NCI-H2081 (cell line): ENCODE results near the gene RALGPS2.
"Not testable (repeated sequence)": the region's sequence is repeated elsewhere in the genome, so short reads cannot be mapped to it uniquely, and the experiment has no call there.

Experiments used
- DNase-seq, 2 experiments: peaks; one replicate each; lab custom pipeline; 2025; lab: John Stamatoyannopoulos, UW

RALGPS2 gene

GRCh38 chr1:178781533-178782330 is 56.7 kb downstream of the RALGPS2 start:
- DNase-seq: no peak

GRCh38 chr1:178784131-178784536 is 59.1 kb downstream of the RALGPS2 start:
- no peak for DNase-seq

GRCh38 chr1:178792394-178792793 is 67.3 kb downstream of the RALGPS2 start:
- DNase-seq: no peak

- DNase-seq: no peak
Observed at GRCh38 chr1:178796013-178796412, 71.0 kb downstream of the RALGPS2 start.

GRCh38 chr1:178797590-178797989 is 72.5 kb downstream of the RALGPS2 start:
- DNase-seq: no peak

- DNase-seq: no peak
Observed at GRCh38 chr1:178798232-178798861, 73.3 kb downstream of the RALGPS2 start.

- DNase-seq: no peak
Observed at GRCh38 chr1:178802873-178803272, 77.8 kb downstream of the RALGPS2 start.

- no peak for DNase-seq
Observed at GRCh38 chr1:178806665-178807300, 81.7 kb downstream of the RALGPS2 start.

- no peak for DNase-seq
Observed at GRCh38 chr1:178808529-178808928, 83.5 kb downstream of the RALGPS2 start.

GRCh38 chr1:178810585-178810984 is 85.5 kb downstream of the RALGPS2 start:
- DNase-seq: no peak

- no peak for DNase-seq
Observed at GRCh38 chr1:178818416-178818815, 93.4 kb downstream of the RALGPS2 start.

- DNase-seq: no peak
Observed at GRCh38 chr1:178819123-178819522, 94.1 kb downstream of the RALGPS2 start.

GRCh38 chr1:178821134-178821866 is 96.3 kb downstream of the RALGPS2 start:
- no peak for DNase-seq

- DNase-seq: no peak
Observed at GRCh38 chr1:178825167-178825566, 100.1 kb downstream of the RALGPS2 start.

- no peak for DNase-seq
Observed at GRCh38 chr1:178844436-178844835, 119.4 kb downstream of the RALGPS2 start.

GRCh38 chr1:178846306-178846705 is 121.3 kb downstream of the RALGPS2 start:
- DNase-seq: no peak

- DNase-seq: peak in 1 of 2 experiments; percentile 26
Observed at GRCh38 chr1:178847396-178847849, 122.4 kb downstream of the RALGPS2 start.

- DNase-seq: not testable (repeated sequence)
Observed at GRCh38 chr1:178847919-178848318, 122.9 kb downstream of the RALGPS2 start.

GRCh38 chr1:178849918-178850317 is 124.9 kb downstream of the RALGPS2 start:
- no peak for DNase-seq

- no peak for DNase-seq
Observed at GRCh38 chr1:178857126-178857525, 132.1 kb downstream of the RALGPS2 start.

GRCh38 chr1:178862416-178862815 is 137.4 kb downstream of the RALGPS2 start:
- no peak for DNase-seq

- DNase-seq: no peak
Observed at GRCh38 chr1:178862864-178863263, 137.8 kb downstream of the RALGPS2 start.
